Mammary epithelial cell (primary cell): ENCODE results near the gene INPP5E.

Experiments
- EZH2 ChIP-seq: IDR thresholded peaks from 2 replicates; pipeline ENCODE4 v1.6.1; 2012; ENCODE audit warnings: low read length, inconsistent platforms, borderline replicate concordance
- TF ChIP-seq, protein P1 (sequence below), 2 donors: IDR thresholded peaks in 1 of 2; conservative IDR thresholded peaks in 1 of 2; 2 replicates each; pipeline ENCODE4 v1.5.1; 2011 to 2012; ENCODE audit warnings: inconsistent platforms in 2 of 2, low read length in 2 of 2, mild to moderate bottlenecking in 2 of 2, control low read depth in 1 of 2, low read depth in 1 of 2; ENCODE audit not compliant: insufficient read depth in 1 of 2; ENCODE audit errors: extremely low read depth in 1 of 2

DNA sequence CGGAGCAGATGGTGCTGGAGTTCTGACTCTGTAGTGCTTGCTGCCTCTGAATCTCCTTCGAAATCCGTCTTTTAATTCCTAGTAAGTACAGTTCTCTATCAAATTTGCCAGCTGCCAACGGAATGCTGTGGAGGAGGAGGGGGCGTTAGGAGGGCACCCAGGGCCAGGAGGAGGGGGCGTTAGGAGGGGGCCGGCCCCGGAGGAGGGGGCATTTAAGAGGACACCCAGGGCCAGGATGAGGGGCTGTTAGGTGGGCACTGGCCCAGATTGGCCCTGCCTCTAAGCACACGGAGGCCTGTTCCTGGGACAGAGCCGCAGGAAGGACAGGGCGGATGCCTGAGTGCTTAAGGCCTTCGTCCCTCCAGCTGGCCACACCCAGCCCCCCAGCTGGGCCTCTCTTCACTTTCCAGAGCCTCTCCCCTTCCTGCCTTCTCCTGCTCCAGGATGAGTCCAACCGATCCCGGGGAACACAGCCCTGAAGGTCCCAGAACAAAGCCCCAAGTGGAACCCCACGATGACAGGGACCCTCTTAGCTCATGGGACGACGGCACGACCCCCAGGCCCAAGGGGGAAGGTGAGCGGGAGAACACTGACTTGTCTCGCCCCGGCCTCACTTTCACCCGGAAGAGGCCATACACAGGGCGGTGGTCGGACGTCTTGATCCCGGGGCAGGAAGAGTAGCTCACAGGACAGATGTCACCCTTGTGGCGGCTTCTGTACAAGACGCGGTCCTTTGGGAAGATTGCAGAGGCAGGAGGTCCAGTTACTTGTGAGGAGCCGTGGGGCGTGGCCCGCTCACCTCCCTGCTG lies 9.8 kb downstream of the INPP5E start:
- TF ChIP-seq, protein P1, sequence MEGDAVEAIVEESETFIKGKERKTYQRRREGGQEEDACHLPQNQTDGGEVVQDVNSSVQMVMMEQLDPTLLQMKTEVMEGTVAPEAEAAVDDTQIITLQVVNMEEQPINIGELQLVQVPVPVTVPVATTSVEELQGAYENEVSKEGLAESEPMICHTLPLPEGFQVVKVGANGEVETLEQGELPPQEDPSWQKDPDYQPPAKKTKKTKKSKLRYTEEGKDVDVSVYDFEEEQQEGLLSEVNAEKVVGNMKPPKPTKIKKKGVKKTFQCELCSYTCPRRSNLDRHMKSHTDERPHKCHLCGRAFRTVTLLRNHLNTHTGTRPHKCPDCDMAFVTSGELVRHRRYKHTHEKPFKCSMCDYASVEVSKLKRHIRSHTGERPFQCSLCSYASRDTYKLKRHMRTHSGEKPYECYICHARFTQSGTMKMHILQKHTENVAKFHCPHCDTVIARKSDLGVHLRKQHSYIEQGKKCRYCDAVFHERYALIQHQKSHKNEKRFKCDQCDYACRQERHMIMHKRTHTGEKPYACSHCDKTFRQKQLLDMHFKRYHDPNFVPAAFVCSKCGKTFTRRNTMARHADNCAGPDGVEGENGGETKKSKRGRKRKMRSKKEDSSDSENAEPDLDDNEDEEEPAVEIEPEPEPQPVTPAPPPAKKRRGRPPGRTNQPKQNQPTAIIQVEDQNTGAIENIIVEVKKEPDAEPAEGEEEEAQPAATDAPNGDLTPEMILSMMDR (conservative IDR thresholded peaks at IDR 0.05 in 1 of 2, IDR thresholded peaks at IDR 0.05 in 1 of 2; ENCODE audit: extremely low read depth in 1 of 2, insufficient read depth in 1 of 2, low read depth in 1 of 2, low read length in 2 of 2), result no peak
- no peak for TF ChIP-seq EZH2
